A549 (cell line): Measurements from ENCODE around the gene C19orf67. TPM values are rescaled to one million over a fixed set of nuclear protein-coding genes. Genes with fewer than 3 reads are reported as not detected.

Experiments used
- ATAC-seq, 2 experiments: fragments of 200-7000 bp in 1 of 2; fragments of >200 bp in 1 of 2; cut with Nextera tagmentation in 1 of 2; cut with Tn5 transposase in 1 of 2; 3 replicates each; pipeline versions ENCODE4 v1.8.0 to v1.9.1; 2018 to 2020; ENCODE audit warnings: mild to moderate bottlenecking in 1 of 2, moderate library complexity in 1 of 2
- CTCF ChIA-PET: fragments of 300-600 bp; sonication (Branson Sonifier 250); formaldehyde crosslinking; extraction: SDS; loops from one replicate; lab custom pipeline; 2021; ENCODE audit warnings: antibody characterized with exemption, inconsistent platforms; lab: Yijun Ruan, JAX
- POLR2A ChIA-PET: fragments of 350-600 bp; formaldehyde crosslinking; extraction: SDS; loops from one replicate; lab custom pipeline; 2021; ENCODE audit warnings: antibody characterized with exemption, inconsistent platforms; lab: Yijun Ruan, JAX
- DNase-seq, 2 experiments: peaks; one replicate each; pipeline versions ENCODE4 v3.0.0 to v3.0.0-alpha.2; 2011 to 2016; ENCODE audit warnings: low read depth in 1 of 2, low spot score in 1 of 2
- FAIRE-seq: peaks from 2 replicates; lab custom pipeline; 2011; peaks lifted over from hg19 to GRCh38; lab: Jason Lieb, UNC
- H3K27ac ChIP-seq, 2 experiments: fragments of >200 bp; sonication (Bioruptor Twin); formaldehyde crosslinking; 3 replicates each; pipeline ENCODE4 v1.5.1; 2016 to 2017
- H3K4me1 ChIP-seq: fragments of >200 bp; sonication (Bioruptor Twin); formaldehyde crosslinking; 3 replicates; pipeline ENCODE4 v1.6.1; 2016
- H3K4me2 ChIP-seq: fragments of >200 bp; sonication (Bioruptor Twin); formaldehyde crosslinking; 3 replicates; pipeline ENCODE4 v1.6.1; 2016
- H3K4me3 ChIP-seq: fragments of >200 bp; sonication (Bioruptor Twin); formaldehyde crosslinking; 3 replicates; pipeline ENCODE4 v1.5.1; 2016
- H3K9me3 ChIP-seq: fragments of >200 bp; sonication (Bioruptor Twin); formaldehyde crosslinking; 3 replicates; pipeline ENCODE4 v1.6.1; 2016
- CBX8 ChIP-seq: fragments of 200-600 bp; sonication (generic); IDR thresholded peaks from 2 replicates; pipeline ENCODE4 v1.6.1; 2016
- CEBPB ChIP-seq, 2 experiments: fragments of >200 bp in 1 of 2; sonication (Bioruptor Twin) in 1 of 2; formaldehyde crosslinking in 1 of 2; IDR thresholded peaks; 2 replicates each; pipeline ENCODE4 v1.6.1; 2012 to 2016
- CHD4 ChIP-seq: fragments of 200-600 bp; sonication (generic); IDR thresholded peaks from 2 replicates; pipeline ENCODE4 v1.6.1; 2016; ENCODE audit warnings: antibody characterized with exemption, mild to moderate bottlenecking, borderline replicate concordance
- E2F6 ChIP-seq: IDR thresholded peaks from 2 replicates; pipeline ENCODE4 v1.6.1; 2012; ENCODE audit warnings: low read depth, borderline replicate concordance
- EHF ChIP-seq: fragments of 250-450 bp; sonication (Bioruptor Pico); IDR thresholded peaks from 2 replicates; pipeline ENCODE4 v1.5.0; 2020; ENCODE audit warnings: mild to moderate bottlenecking
- FOSB ChIP-seq: fragments of 250-450 bp; sonication (Bioruptor Pico); IDR thresholded peaks from 2 replicates; pipeline ENCODE4 v1.5.0; 2020; ENCODE audit warnings: mild to moderate bottlenecking, moderate library complexity
- FOXS1 ChIP-seq: fragments of 250-450 bp; sonication (Bioruptor Pico); IDR thresholded peaks from 2 replicates; pipeline ENCODE4 v1.5.0; 2020; ENCODE audit warnings: mild to moderate bottlenecking, moderate library complexity
- GATA3 ChIP-seq: IDR thresholded peaks from 2 replicates; pipeline ENCODE4 v1.6.1; 2012; ENCODE audit warnings: borderline replicate concordance
- HMGXB4 ChIP-seq: fragments of 250-450 bp; sonication (Bioruptor Pico); IDR thresholded peaks from 2 replicates; pipeline ENCODE4 v1.5.0; 2021; ENCODE audit warnings: mild to moderate bottlenecking, moderate library complexity, borderline replicate concordance
- HOXA7 ChIP-seq: fragments of 250-450 bp; sonication (Bioruptor Pico); IDR thresholded peaks from 2 replicates; pipeline ENCODE4 v1.5.0; 2020; ENCODE audit warnings: mild to moderate bottlenecking, moderate library complexity
- JUN ChIP-seq, 2 experiments: fragments of >200 bp; sonication (Bioruptor Twin); formaldehyde crosslinking; IDR thresholded peaks; 2 replicates in 1 of 2; 3 replicates in 1 of 2; pipeline ENCODE4 v1.6.1; 2016 to 2017
- JUNB ChIP-seq: fragments of >200 bp; sonication (Bioruptor Twin); formaldehyde crosslinking; IDR thresholded peaks from 2 replicates; pipeline ENCODE4 v1.6.1; 2016
- KDM1A ChIP-seq: fragments of 200-600 bp; sonication (generic); IDR thresholded peaks from 2 replicates; pipeline ENCODE4 v1.6.1; 2016; ENCODE audit warnings: low read depth, mild to moderate bottlenecking
- KDM5A ChIP-seq: fragments of 200-600 bp; sonication (generic); IDR thresholded peaks from 2 replicates; pipeline ENCODE4 v1.6.1; 2016; ENCODE audit warnings: antibody characterized with exemption, mild to moderate bottlenecking
- MAX ChIP-seq: IDR thresholded peaks from 2 replicates; pipeline ENCODE4 v1.6.1; 2012
- MAZ ChIP-seq: fragments of 150-350 bp; IDR thresholded peaks from 2 replicates; pipeline ENCODE4 v1.6.1; 2014; ENCODE audit warnings: antibody characterized with exemption, low read depth, low read length, borderline replicate concordance
- MYC ChIP-seq: IDR thresholded peaks from 2 replicates; pipeline ENCODE4 v1.6.1; 2012; ENCODE audit warnings: mild to moderate bottlenecking, inconsistent platforms, low read length, improper control_type of control experiment, borderline replicate concordance
- PHF8 ChIP-seq: fragments of 200-600 bp; sonication (generic); IDR thresholded peaks from 2 replicates; pipeline ENCODE4 v1.6.1; 2016; ENCODE audit warnings: low read depth, mild to moderate bottlenecking, antibody characterized with exemption, moderate library complexity, borderline replicate concordance
- POLR2A ChIP-seq: IDR thresholded peaks from 2 replicates; pipeline ENCODE4 v1.6.1; 2012; ENCODE audit warnings: mild to moderate bottlenecking, low read length
- POLR2AphosphoS2 ChIP-seq: conservative IDR thresholded peaks from 2 replicates; pipeline ENCODE4 v1.6.1; 2012; ENCODE audit warnings: low read length, improper control_type of control experiment, inconsistent platforms
- RAD21 ChIP-seq, 2 experiments: fragments of >200 bp in 1 of 2; sonication (Bioruptor Twin) in 1 of 2; formaldehyde crosslinking in 1 of 2; IDR thresholded peaks in 1 of 2; conservative IDR thresholded peaks in 1 of 2; 2 replicates in 1 of 2; 3 replicates in 1 of 2; pipeline ENCODE4 v1.6.1; 2012 to 2018; ENCODE audit warnings: inconsistent platforms in 1 of 2
- RFX5 ChIP-seq: fragments of 450-650 bp; IDR thresholded peaks from 2 replicates; pipeline ENCODE4 v1.7.1; 2014; ENCODE audit warnings: antibody characterized with exemption, mild to moderate bottlenecking, moderate library complexity
- SMC3 ChIP-seq: fragments of >200 bp; sonication (Bioruptor Twin); formaldehyde crosslinking; IDR thresholded peaks from 3 replicates; pipeline ENCODE4 v1.6.1; 2018; ENCODE audit warnings: inconsistent platforms
- SREBF2 ChIP-seq: fragments of 450-650 bp; IDR thresholded peaks from 2 replicates; pipeline ENCODE4 v1.6.1; 2014; ENCODE audit warnings: mild to moderate bottlenecking, moderate library complexity
- ZC3H11A ChIP-seq: fragments of 450-650 bp; IDR thresholded peaks from 2 replicates; pipeline ENCODE4 v1.6.1; 2014; ENCODE audit warnings: antibody characterized with exemption, mild to moderate bottlenecking
- ZFP36 ChIP-seq: fragments of 450-650 bp; IDR thresholded peaks from 2 replicates; pipeline ENCODE4 v1.6.1; 2014; ENCODE audit warnings: borderline replicate concordance; ENCODE audit not compliant: partially characterized antibody
- WGBS: methylation state at CpG from one replicate; pipeline ENCODE4 v1.1.6; 2017; ENCODE audit errors: missing lambda C conversion rate; 5-methylcytosine and 5-hydroxymethylcytosine counted together
- polyA plus RNA-seq, 4 experiments: library from polyadenylated mRNA; depleted of rRNA in 3 of 4; stranded (reverse); fragments of >200 nt; fragmentation: RNase III in 1 of 4; extraction: RNeasy Plus Mini Kit Qiagen cat#74134 plus additional on column Dnase treatment in 1 of 4; gene quantifications; 2 replicates in 3 of 4; 3 replicates in 1 of 4; pipeline ENCODE4 v1.2.3, GENCODE V29; 2011 to 2017
- TF ChIP-seq, protein P1 (sequence below): fragments of >200 bp; sonication (Bioruptor Twin); formaldehyde crosslinking; IDR thresholded peaks from 3 replicates; pipeline ENCODE4 v1.5.1; 2016

Gene C19orf67
- polyA plus RNA-seq, 2 of the 4 experiments (the other 2 are of a cell fraction), result not detected

DNA sequence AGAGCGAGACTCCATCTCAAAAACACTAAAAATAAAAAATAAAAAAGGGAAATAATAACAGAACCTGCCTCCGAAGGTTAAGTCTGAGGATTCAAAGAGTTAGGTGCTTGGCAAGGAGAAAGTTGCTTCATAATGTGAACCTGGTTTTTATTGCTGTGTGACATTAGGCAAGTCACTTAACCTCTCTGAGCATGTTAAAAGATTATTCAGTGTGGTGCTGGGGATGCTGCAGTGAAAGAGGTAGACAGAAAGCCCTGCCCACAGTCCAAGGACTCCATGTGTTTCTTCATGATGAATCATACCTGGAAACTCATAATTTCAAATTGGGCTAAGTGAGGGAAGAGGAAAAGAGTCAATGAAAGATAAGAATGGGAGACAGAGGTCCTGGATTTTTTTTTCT, 51.6 kb downstream of the C19orf67 start:
- DNase-seq (no peak), FAIRE-seq (no peak)
- no peak overlapping the region for H3K27ac ChIP-seq

GRCh38 chr19:14031719-14032480, 53.7 kb downstream of the C19orf67 start, which contains the start of gene IL27RA:
TSS of gene IL27RA (plus strand) at chr19:14031762. CDS start at chr19:14031873, 111 bp downstream.
- H3K27ac ChIP-seq, result peak within 1 kb of the TSS; percentile 88
- ATAC-seq (peak; percentile 89 to 90), FAIRE-seq (no peak), DNase-seq (peak; percentile 59 to 68)
- WGBS, result 0% methylated on average over 4 of the region's 63 CpGs
- POLR2A ChIA-PET, result interaction anchor here (0.6 to 1.7 kb wide), 6 partner anchors 9 to 1009 kb away, joined by 3 to 6 read pairs (median 4); partner anchors contain the start of gene RFX1
- CTCF ChIA-PET, result interaction anchor here (0.7 to 4.3 kb wide), 17 partner anchors 9 to 151 kb away, joined by 3 to 22 read pairs (median 5); partner anchors contain the start of gene MISP3
- TF ChIP-seq CEBPB (IDR thresholded peaks at IDR 0.05), result peak in 1 of 2 experiments; percentile 29; a peak in 2 of 4 replicates
- TF ChIP-seq JUNB, result no peak
- no peak for TF ChIP-seq CHD4
- TF ChIP-seq JUN (IDR thresholded peaks at IDR 0.05), result 0 out of 5 replicates have a peak, but pooled peaks of 1 of the 2 experiments have one; percentile 20
- 0 out of 2 replicates have a peak, but pooled peaks have one; percentile 19 for TF ChIP-seq HMGXB4 (CRISPR knock-in tag)
- TF ChIP-seq E2F6, result peak; percentile 70; the same call in 1 of the 2 replicates
- peak; percentile 45 for TF ChIP-seq SMC3
- peak; percentile 66 for TF ChIP-seq MAX
- TF ChIP-seq PHF8, result peak; percentile 44; the same call in 1 of the 2 replicates
- no peak for TF ChIP-seq CBX8
- no peak for TF ChIP-seq MYC
- no peak for TF ChIP-seq KDM1A
- TF ChIP-seq, protein P1, sequence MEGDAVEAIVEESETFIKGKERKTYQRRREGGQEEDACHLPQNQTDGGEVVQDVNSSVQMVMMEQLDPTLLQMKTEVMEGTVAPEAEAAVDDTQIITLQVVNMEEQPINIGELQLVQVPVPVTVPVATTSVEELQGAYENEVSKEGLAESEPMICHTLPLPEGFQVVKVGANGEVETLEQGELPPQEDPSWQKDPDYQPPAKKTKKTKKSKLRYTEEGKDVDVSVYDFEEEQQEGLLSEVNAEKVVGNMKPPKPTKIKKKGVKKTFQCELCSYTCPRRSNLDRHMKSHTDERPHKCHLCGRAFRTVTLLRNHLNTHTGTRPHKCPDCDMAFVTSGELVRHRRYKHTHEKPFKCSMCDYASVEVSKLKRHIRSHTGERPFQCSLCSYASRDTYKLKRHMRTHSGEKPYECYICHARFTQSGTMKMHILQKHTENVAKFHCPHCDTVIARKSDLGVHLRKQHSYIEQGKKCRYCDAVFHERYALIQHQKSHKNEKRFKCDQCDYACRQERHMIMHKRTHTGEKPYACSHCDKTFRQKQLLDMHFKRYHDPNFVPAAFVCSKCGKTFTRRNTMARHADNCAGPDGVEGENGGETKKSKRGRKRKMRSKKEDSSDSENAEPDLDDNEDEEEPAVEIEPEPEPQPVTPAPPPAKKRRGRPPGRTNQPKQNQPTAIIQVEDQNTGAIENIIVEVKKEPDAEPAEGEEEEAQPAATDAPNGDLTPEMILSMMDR, result peak; percentile 46; the same call in 2 of the 3 replicates
- no peak for TF ChIP-seq POLR2AphosphoS2
- peak; percentile 39 to 43; a peak in 4 of 5 replicates for TF ChIP-seq RAD21 (conservative IDR thresholded peaks at IDR 0.05 in 1 of 2, IDR thresholded peaks at IDR 0.05 in 1 of 2)
- TF ChIP-seq POLR2A, result peak; percentile 16; the same call in 1 of the 2 replicates
- TF ChIP-seq EHF, result no peak
- no peak for TF ChIP-seq HOXA7
- H3K4me3 ChIP-seq, result peak within 1 kb of the TSS; percentile 69
- no peaks in the 10 kb centered on the region for H3K9me3 ChIP-seq
- H3K4me1 ChIP-seq, result peaks cover 4% of the 10 kb centered on the region; the same call in 1 of the 3 replicates
- peak within 1 kb of the TSS; percentile 94 for H3K4me2 ChIP-seq

More for the DNA sequence above, 51.6 kb downstream of the C19orf67 start:
- 100% methylated on average over 2 of the region's 2 CpGs for WGBS
- ChIA-PET POLR2A (no interaction called here), CTCF (interaction anchor here (1.4 to 4.3 kb wide), 3 partner anchors 9 to 39 kb away, joined by 4 to 22 read pairs (median 7); partner anchors contain the start of gene MISP3)
- Histone ChIP-seq H3K4me1 (peaks cover 4% of the 10 kb centered on the region; the same call in 1 of the 3 replicates), H3K4me2 (no peak overlapping the region), H3K4me3 (no peak overlapping the region), H3K9me3 (no peaks in the 10 kb centered on the region)
- TF ChIP-seq FOSB (CRISPR knock-in tag) (no peak), FOXS1 (CRISPR knock-in tag) (no peak), ZFP36 (peak; percentile 74), KDM5A (no peak), SREBF2 (no peak), RAD21 (conservative IDR thresholded peaks at IDR 0.05 in 1 of 2, IDR thresholded peaks at IDR 0.05 in 1 of 2) (no peak), GATA3 (no peak), POLR2AphosphoS2 (no peak), KDM1A (0 out of 2 replicates have a peak, but pooled peaks have one; percentile 69), ZC3H11A (no peak), E2F6 (no peak), JUN (IDR thresholded peaks at IDR 0.05) (no peak), PHF8 (no peak), RFX5 (no peak), MAZ (no peak), CEBPB (IDR thresholded peaks at IDR 0.05) (no peak)
- TF ChIP-seq, protein P1, result no peak
- no peak for ATAC-seq
